SK-N-SH (cell line): ENCODE results near the gene SELPLG.

Experiments
- CTCF ChIP-seq: fragments of 200-600 bp; sonication (generic); IDR thresholded peaks from 2 replicates; pipeline ENCODE4 v1.6.1; 2017; ENCODE audit warnings: antibody characterized with exemption, mild to moderate bottlenecking, moderate library complexity
- REST ChIP-seq: IDR thresholded peaks from 2 replicates; pipeline ENCODE4 v1.6.1; 2012; ENCODE audit warnings: mild to moderate bottlenecking, low read depth, low read length, moderate library complexity
- SMC3 ChIP-seq: IDR thresholded peaks from 2 replicates; pipeline ENCODE4 v1.6.1; 2012; ENCODE audit warnings: low read depth, low read length, improper control_type of control experiment

- TF ChIP-seq CTCF (no peak), SMC3 (no peak), REST (no peak)
Observed at GRCh38 chr12:108633081-108633533, 587 bp downstream of the SELPLG start.
